GM23338 (cell line): ENCODE results near the gene DNAI2.

Source experiments
- CREB1 ChIP-seq: fragments of 250-450 bp; sonication (Bioruptor Pico); IDR thresholded peaks from 2 replicates; pipeline ENCODE4 v1.5.0; 2020; ENCODE audit warnings: low read depth, mild to moderate bottlenecking, moderate library complexity
- CTCF ChIP-seq, 2 experiments: fragments of 200-600 bp in 1 of 2; sonication (generic) in 1 of 2; conservative IDR thresholded peaks; 2 replicates each; pipeline versions ENCODE4 v1.5.1 to v1.6.1; 2016 to 2017; ENCODE audit warnings: antibody characterized with exemption in 2 of 2, low read depth in 2 of 2, mild to moderate bottlenecking in 2 of 2, moderate library complexity in 1 of 2
- ETS1 ChIP-seq: IDR thresholded peaks from 2 replicates; pipeline ENCODE4 v1.6.1; 2016; ENCODE audit warnings: antibody characterized with exemption
- EZH2 ChIP-seq: fragments of 200-600 bp; sonication (generic); IDR thresholded peaks from one replicate; pipeline ENCODE4 v1.8.0; 2017; ENCODE audit warnings: antibody characterized with exemption, mild to moderate bottlenecking, low read depth; ENCODE audit not compliant: unreplicated experiment
- EZH2phosphoT487 ChIP-seq: fragments of 200-600 bp; sonication (generic); IDR thresholded peaks from one replicate; pipeline ENCODE4 v1.8.1; 2018; ENCODE audit warnings: antibody characterized with exemption; ENCODE audit not compliant: unreplicated experiment
- POLR2AphosphoS5 ChIP-seq: IDR thresholded peaks from 2 replicates; pipeline ENCODE4 v1.6.1; 2016; ENCODE audit warnings: antibody characterized with exemption, low read depth
- REST ChIP-seq: IDR thresholded peaks from one replicate; pipeline ENCODE4 v1.6.1; 2018; ENCODE audit warnings: antibody characterized with exemption; ENCODE audit not compliant: unreplicated experiment
- ZNF114 ChIP-seq: fragments of 250-450 bp; sonication (Bioruptor Pico); IDR thresholded peaks from 2 replicates; pipeline ENCODE4 v1.5.0; 2020; ENCODE audit warnings: mild to moderate bottlenecking, moderate library complexity
- ZNF462 ChIP-seq: fragments of 250-450 bp; sonication (Bioruptor Pico); IDR thresholded peaks from 2 replicates; pipeline ENCODE4 v1.5.0; 2020; ENCODE audit warnings: mild to moderate bottlenecking, moderate library complexity

- TF ChIP-seq ZNF114 (CRISPR knock-in tag) (no peak), CTCF (conservative IDR thresholded peaks at IDR 0.05; ENCODE audit: low read depth in 2 of 2) (no peak), REST (no peak), EZH2 (no peak), POLR2AphosphoS5 (no peak), ZNF462 (no peak), EZH2phosphoT487 (no peak), CREB1 (CRISPR knock-in tag) (no peak), ETS1 (no peak)
Measured at GRCh38 chr17:74335529-74336062, 61.6 kb downstream of the DNAI2 start.
